Loucy (cell line): ENCODE results near the gene LMF2.
"Not testable (repeated sequence)": the region's sequence is repeated elsewhere in the genome, so short reads cannot be mapped to it uniquely, and the experiment has no call there.

Experiments used
- H2AFZ ChIP-seq: fragments of 200-600 bp; sonication (generic); 2 replicates; pipeline ENCODE4 v1.6.0; 2016; ENCODE audit warnings: antibody characterized with exemption, mild to moderate bottlenecking, low read length, moderate library complexity
- H3F3A ChIP-seq: fragments of 200-600 bp; 2 replicates; pipeline ENCODE4 v1.6.0; 2016; ENCODE audit warnings: antibody characterized with exemption, low read depth, mild to moderate bottlenecking
- H3K27me3 ChIP-seq: fragments of 200-600 bp; sonication (generic); 2 replicates; pipeline ENCODE4 v1.6.1; 2014; ENCODE audit warnings: low read length, mild to moderate bottlenecking; ENCODE audit not compliant: insufficient read depth, poor library complexity, severe bottlenecking
- H3K36me3 ChIP-seq: fragments of 200-600 bp; sonication (generic); 2 replicates; pipeline ENCODE4 v1.6.1; 2016; ENCODE audit warnings: low read length; ENCODE audit not compliant: insufficient read depth
- H3K4me1 ChIP-seq: fragments of 200-600 bp; sonication (generic); 2 replicates; pipeline ENCODE4 v1.5.1; 2014; ENCODE audit warnings: low read length, mild to moderate bottlenecking; ENCODE audit not compliant: insufficient read depth, poor library complexity, severe bottlenecking
- H3K4me2 ChIP-seq: fragments of 200-600 bp; sonication (generic); 2 replicates; pipeline ENCODE4 v1.6.0; 2014; ENCODE audit warnings: antibody characterized with exemption, low read length, low read depth, mild to moderate bottlenecking; ENCODE audit not compliant: poor library complexity, severe bottlenecking
- H3K4me3 ChIP-seq: fragments of 200-600 bp; sonication (generic); 2 replicates; pipeline ENCODE4 v1.5.1; 2014; ENCODE audit warnings: low read length, mild to moderate bottlenecking, mixed read lengths; ENCODE audit not compliant: poor library complexity, severe bottlenecking
- H3K79me2 ChIP-seq: fragments of 200-600 bp; sonication (generic); 2 replicates; pipeline ENCODE4 v1.6.1; 2014; ENCODE audit warnings: low read length; ENCODE audit not compliant: insufficient read depth
- H3K9ac ChIP-seq: fragments of 200-600 bp; sonication (generic); 2 replicates; pipeline ENCODE4 v1.6.0; 2014; ENCODE audit warnings: mild to moderate bottlenecking, low read depth, low read length, moderate library complexity; ENCODE audit not compliant: poor library complexity, severe bottlenecking
- H3K9me2 ChIP-seq: fragments of 200-600 bp; sonication (generic); replicated peaks from 2 replicates; pipeline ENCODE4 v1.6.1; 2016; ENCODE audit warnings: low read depth, low read length, mixed read lengths
- H3K9me3 ChIP-seq: fragments of 200-600 bp; sonication (generic); 2 replicates; pipeline ENCODE4 v1.6.1; 2014; ENCODE audit warnings: mild to moderate bottlenecking, antibody characterized with exemption, low read length, low read depth; ENCODE audit not compliant: insufficient read depth
- H4K20me1 ChIP-seq: fragments of 200-600 bp; sonication (generic); 2 replicates; pipeline ENCODE4 v1.6.0; 2014; ENCODE audit warnings: antibody characterized with exemption, low read length, mild to moderate bottlenecking; ENCODE audit not compliant: insufficient read depth, poor library complexity, severe bottlenecking
- CTCF ChIP-seq: fragments of 200-600 bp; sonication (generic); conservative IDR thresholded peaks from 2 replicates; pipeline ENCODE4 v1.5.1; 2014; ENCODE audit warnings: mild to moderate bottlenecking, antibody characterized with exemption, low read length
- EZH2phosphoT487 ChIP-seq: fragments of 200-600 bp; IDR thresholded peaks from 2 replicates; pipeline ENCODE4 v1.6.1; 2018; ENCODE audit warnings: antibody characterized with exemption, mild to moderate bottlenecking, moderate library complexity, borderline replicate concordance

LMF2 gene

DNA sequence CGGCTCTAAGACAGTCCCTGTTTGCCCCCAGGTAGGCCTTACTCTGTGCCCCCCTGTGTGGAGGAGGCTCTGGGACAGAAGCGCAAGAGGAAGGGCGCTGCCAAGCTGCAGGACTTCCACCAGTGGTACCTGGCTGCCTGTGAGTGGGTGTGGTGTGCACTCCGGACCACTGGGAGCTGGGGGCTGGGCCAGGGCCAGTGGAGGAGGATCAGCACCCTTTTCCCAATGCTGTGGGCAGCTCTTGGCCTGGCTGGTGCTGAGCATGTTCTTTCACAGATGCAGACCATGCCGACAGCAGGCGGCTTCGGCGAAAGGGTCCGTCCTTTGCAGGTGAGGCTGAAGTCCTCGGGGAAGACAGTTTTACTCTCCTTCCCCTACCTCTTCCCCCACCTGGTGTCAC, 14.2 kb upstream of the LMF2 start:
- no peak overlapping the region for H3K4me3 ChIP-seq
- H4K20me1 ChIP-seq, result peaks cover 3% of the 10 kb centered on the region
- no peak overlapping the region for H3K4me2 ChIP-seq
- H3K9me3 ChIP-seq, result no peaks in the 10 kb centered on the region
- peaks cover 6% of the 10 kb centered on the region for H3K4me1 ChIP-seq
- no peak overlapping the region for H2AFZ ChIP-seq
- no peak overlapping the region for H3K9ac ChIP-seq
- TF ChIP-seq EZH2phosphoT487 (no peak), CTCF (no peak)
- peaks cover 61% of the 10 kb centered on the region; the same call in 1 of the 2 replicates for H3K36me3 ChIP-seq
- no peaks in the 10 kb centered on the region for H3K9me2 ChIP-seq
- no peaks in the 10 kb centered on the region for H3K27me3 ChIP-seq
- H3K79me2 ChIP-seq, result peaks cover 23% of the 10 kb centered on the region; the same call in 1 of the 2 replicates
- peaks cover 4% of the 10 kb centered on the region; the same call in 1 of the 2 replicates for H3F3A ChIP-seq

- H3K36me3 ChIP-seq, result peaks cover 61% of the 10 kb centered on the region; the same call in 1 of the 2 replicates
- H3K9me3 ChIP-seq, result no peaks in the 10 kb centered on the region
- no peak overlapping the region for H3K9ac ChIP-seq
- no peak overlapping the region for H2AFZ ChIP-seq
- no peaks in the 10 kb centered on the region for H3K27me3 ChIP-seq
- H3K79me2 ChIP-seq, result peaks cover 30% of the 10 kb centered on the region; the same call in 1 of the 2 replicates
- H3F3A ChIP-seq, result peaks cover 4% of the 10 kb centered on the region; the same call in 1 of the 2 replicates
- TF ChIP-seq CTCF, result no peak
- H3K4me3 ChIP-seq, result no peak overlapping the region
- no peaks in the 10 kb centered on the region for H3K9me2 ChIP-seq
- peaks cover 4% of the 10 kb centered on the region for H3K4me1 ChIP-seq
- H4K20me1 ChIP-seq, result peaks cover 7% of the 10 kb centered on the region
- H3K4me2 ChIP-seq, result no peak overlapping the region
Observed at GRCh38 chr22:50520826-50521453, 13.4 kb upstream of the LMF2 start.

GRCh38 chr22:50520184-50520583, 12.7 kb upstream of the LMF2 start:
- not testable (repeated sequence) for H3K9me3 ChIP-seq, H3K4me1 ChIP-seq, H2AFZ ChIP-seq, H3K4me3 ChIP-seq, H3K27me3 ChIP-seq, H3K9ac ChIP-seq, H3K9me2 ChIP-seq, H3K4me2 ChIP-seq, H3F3A ChIP-seq
- H3K36me3 ChIP-seq, result peaks cover 61% of the 10 kb centered on the region; the same call in 1 of the 2 replicates
- peaks cover 35% of the 10 kb centered on the region; the same call in 1 of the 2 replicates for H3K79me2 ChIP-seq
- H4K20me1 ChIP-seq, result peaks cover 11% of the 10 kb centered on the region

GRCh38 chr22:50519151-50519550, 11.6 kb upstream of the LMF2 start:
- Histone ChIP-seq H3K4me1 (peaks cover 8% of the 10 kb centered on the region), H3F3A (no peaks in the 10 kb centered on the region), H3K4me2 (no peak overlapping the region), H4K20me1 (peaks cover 11% of the 10 kb centered on the region), H3K9me2 (no peaks in the 10 kb centered on the region), H3K4me3 (no peak overlapping the region), H3K9me3 (no peaks in the 10 kb centered on the region), H3K79me2 (peaks cover 35% of the 10 kb centered on the region), H3K27me3 (no peaks in the 10 kb centered on the region), H2AFZ (no peak overlapping the region), H3K36me3 (peaks cover 60% of the 10 kb centered on the region; the same call in 1 of the 2 replicates), H3K9ac (no peak overlapping the region)
- TF ChIP-seq EZH2phosphoT487, result no peak
- TF ChIP-seq CTCF, result no peak
